GM12891 (cell line): Measurements from ENCODE around the gene QSOX2.

Experiments
- POLR2A ChIP-seq: IDR thresholded peaks from 2 replicates; pipeline ENCODE4 v1.6.1; 2011; ENCODE audit warnings: low read depth, low read length, control low read depth
- TAF1 ChIP-seq: IDR thresholded peaks from 2 replicates; pipeline ENCODE4 v1.6.1; 2011; ENCODE audit warnings: low read depth, low read length, control low read depth

GRCh38 chr9:136286987-136287379, 41.4 kb upstream of the QSOX2 start:
- TF ChIP-seq TAF1 (no peak), POLR2A (no peak)
